ENCODE measurements around the gene SLC1A2.

Gene SLC1A2

DNA sequence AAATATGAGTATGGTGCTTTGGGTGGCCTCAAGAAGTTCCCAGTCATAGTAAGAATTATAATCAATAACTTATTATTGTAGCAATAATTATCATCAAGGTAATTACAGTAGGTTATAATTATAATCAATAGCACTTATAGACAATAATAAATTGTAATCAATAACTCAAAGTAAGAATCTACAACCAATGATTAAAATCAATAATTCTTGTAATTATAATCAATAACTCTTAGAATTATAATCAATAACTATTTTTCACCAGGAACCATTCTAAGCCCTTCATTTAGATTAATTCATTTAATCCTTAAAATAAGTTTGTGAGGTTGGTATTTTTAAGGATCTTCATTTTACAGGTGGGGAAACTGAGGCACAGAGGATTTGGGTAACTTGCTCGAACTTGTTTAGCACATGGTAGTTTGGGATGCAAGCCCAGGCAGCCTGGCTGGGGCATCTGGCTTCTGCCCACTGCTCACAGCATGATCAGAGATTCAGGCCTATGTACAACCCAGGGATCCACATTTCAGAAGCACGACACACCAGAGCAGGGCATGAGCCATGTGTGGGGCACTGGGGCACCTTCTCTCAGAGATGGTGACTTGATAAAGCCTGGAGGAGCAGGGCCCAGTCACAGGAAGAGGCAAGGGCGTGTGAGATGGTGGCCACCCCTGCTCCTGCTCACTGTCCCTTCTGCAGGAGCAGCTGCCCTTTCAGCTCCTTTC lies 46.6 kb downstream of the SLC1A2 start:
- no peaks in the 10 kb centered on the region for H3F3A ChIP-seq (ENCODE audit: insufficient read depth)
- no peaks in the 10 kb centered on the region for H3K79me2 ChIP-seq (ENCODE audit: insufficient read depth, low read length)
- no peak overlapping the region for H3K4me3 ChIP-seq (ENCODE audit: insufficient read depth, low read length, poor library complexity, severe bottlenecking)
- no peaks in the 10 kb centered on the region for H4K20me1 ChIP-seq (ENCODE audit: low read depth, low read length)
- TF ChIP-seq, protein P1, sequence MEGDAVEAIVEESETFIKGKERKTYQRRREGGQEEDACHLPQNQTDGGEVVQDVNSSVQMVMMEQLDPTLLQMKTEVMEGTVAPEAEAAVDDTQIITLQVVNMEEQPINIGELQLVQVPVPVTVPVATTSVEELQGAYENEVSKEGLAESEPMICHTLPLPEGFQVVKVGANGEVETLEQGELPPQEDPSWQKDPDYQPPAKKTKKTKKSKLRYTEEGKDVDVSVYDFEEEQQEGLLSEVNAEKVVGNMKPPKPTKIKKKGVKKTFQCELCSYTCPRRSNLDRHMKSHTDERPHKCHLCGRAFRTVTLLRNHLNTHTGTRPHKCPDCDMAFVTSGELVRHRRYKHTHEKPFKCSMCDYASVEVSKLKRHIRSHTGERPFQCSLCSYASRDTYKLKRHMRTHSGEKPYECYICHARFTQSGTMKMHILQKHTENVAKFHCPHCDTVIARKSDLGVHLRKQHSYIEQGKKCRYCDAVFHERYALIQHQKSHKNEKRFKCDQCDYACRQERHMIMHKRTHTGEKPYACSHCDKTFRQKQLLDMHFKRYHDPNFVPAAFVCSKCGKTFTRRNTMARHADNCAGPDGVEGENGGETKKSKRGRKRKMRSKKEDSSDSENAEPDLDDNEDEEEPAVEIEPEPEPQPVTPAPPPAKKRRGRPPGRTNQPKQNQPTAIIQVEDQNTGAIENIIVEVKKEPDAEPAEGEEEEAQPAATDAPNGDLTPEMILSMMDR (IDR thresholded peaks at IDR 0.05; ENCODE audit: insufficient read depth, low read length, poor library complexity, severe bottlenecking): no peak
- TF ChIP-seq EZH2phosphoT487 (conservative IDR thresholded peaks at IDR 0.05; ENCODE audit: low read length): no peak
- H3K27me3 ChIP-seq (ENCODE audit: low read length): no peaks in the 10 kb centered on the region
- H3K9me2 ChIP-seq (replicated peaks; ENCODE audit: insufficient read depth, low read length): no peaks in the 10 kb centered on the region
- H3K36me3 ChIP-seq (ENCODE audit: low read length): no peaks in the 10 kb centered on the region
- H3K27ac ChIP-seq (ENCODE audit: low read depth, low read length): no peak overlapping the region
- H2AFZ ChIP-seq (ENCODE audit: low read depth, low read length, severe bottlenecking): no peak overlapping the region
- H3K9ac ChIP-seq (ENCODE audit: low read length): no peak overlapping the region
- H3K9me3 ChIP-seq (ENCODE audit: insufficient read depth, low read length): no peaks in the 10 kb centered on the region
- H3K4me2 ChIP-seq (ENCODE audit: low read depth, low read length, poor library complexity, severe bottlenecking): no peak overlapping the region

DNA sequence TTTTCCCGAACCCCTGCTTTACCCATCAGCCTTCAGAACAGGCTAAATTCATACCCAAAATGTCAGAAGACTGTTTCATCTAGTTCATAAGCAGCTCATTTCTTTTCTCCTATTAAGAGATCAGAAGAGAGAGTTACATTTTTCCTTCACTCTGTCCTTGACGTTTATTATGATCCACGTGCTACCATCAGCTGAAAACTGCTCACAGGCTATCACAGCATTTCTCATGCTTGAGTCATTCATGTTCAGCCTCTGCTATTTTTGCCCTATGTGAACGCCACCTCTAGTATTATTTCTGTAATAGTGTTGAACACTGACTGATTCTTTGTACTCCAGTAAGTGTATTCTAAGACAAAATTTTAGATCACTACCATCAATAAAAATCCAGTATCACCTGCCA lies 51.9 kb downstream of the SLC1A2 start:
- H2AFZ ChIP-seq (ENCODE audit: low read depth, low read length, severe bottlenecking): no peak overlapping the region
- TF ChIP-seq, protein P1 (IDR thresholded peaks at IDR 0.05; ENCODE audit: insufficient read depth, low read length, poor library complexity, severe bottlenecking): no peak
- TF ChIP-seq EZH2phosphoT487 (conservative IDR thresholded peaks at IDR 0.05; ENCODE audit: low read length): no peak
- H3K27ac ChIP-seq (ENCODE audit: low read depth, low read length): no peak overlapping the region

DNA sequence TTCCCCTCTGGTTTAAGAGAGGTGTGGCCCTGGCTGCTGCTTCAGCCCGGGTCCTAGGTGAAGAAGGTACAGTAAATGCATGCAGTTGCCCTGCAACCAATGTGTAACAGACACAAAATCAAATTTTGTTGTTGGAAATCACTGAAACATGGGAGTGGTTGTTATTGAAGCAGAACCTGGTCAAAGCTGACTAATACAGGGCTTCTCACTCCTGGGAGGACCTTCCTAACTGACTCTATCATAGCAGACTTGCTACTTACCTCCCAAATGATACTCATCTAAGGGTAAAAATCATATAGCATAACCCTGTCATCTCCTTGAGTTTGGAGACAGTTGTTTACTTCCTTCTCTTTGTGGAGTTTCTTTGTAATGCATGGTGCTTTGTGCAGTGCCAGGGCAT lies 52.6 kb downstream of the SLC1A2 start:
- no peak overlapping the region for H2AFZ ChIP-seq (ENCODE audit: low read depth, low read length, severe bottlenecking)
- no peaks in the 10 kb centered on the region for H3K36me3 ChIP-seq (ENCODE audit: low read length)
- H3K4me3 ChIP-seq (ENCODE audit: insufficient read depth, low read length, poor library complexity, severe bottlenecking): no peak overlapping the region
- H3K4me2 ChIP-seq (ENCODE audit: low read depth, low read length, poor library complexity, severe bottlenecking): no peak overlapping the region
- no peaks in the 10 kb centered on the region for H3K27me3 ChIP-seq (ENCODE audit: low read length)
- no peaks in the 10 kb centered on the region for H3F3A ChIP-seq (ENCODE audit: insufficient read depth)
- H3K79me2 ChIP-seq (ENCODE audit: insufficient read depth, low read length): no peaks in the 10 kb centered on the region
- no peaks in the 10 kb centered on the region for H3K9me3 ChIP-seq (ENCODE audit: insufficient read depth, low read length)
- TF ChIP-seq EZH2phosphoT487 (conservative IDR thresholded peaks at IDR 0.05; ENCODE audit: low read length): no peak
- TF ChIP-seq, protein P1 (IDR thresholded peaks at IDR 0.05; ENCODE audit: insufficient read depth, low read length, poor library complexity, severe bottlenecking): no peak
- no peaks in the 10 kb centered on the region for H4K20me1 ChIP-seq (ENCODE audit: low read depth, low read length)
- H3K9ac ChIP-seq (ENCODE audit: low read length): no peak overlapping the region
- H3K9me2 ChIP-seq (replicated peaks; ENCODE audit: insufficient read depth, low read length): no peaks in the 10 kb centered on the region
- H3K27ac ChIP-seq (ENCODE audit: low read depth, low read length): no peak overlapping the region

More for the DNA sequence above, 51.9 kb downstream of the SLC1A2 start:
- no peaks in the 10 kb centered on the region for H3K9me2 ChIP-seq (replicated peaks; ENCODE audit: insufficient read depth, low read length)
- H3K9me3 ChIP-seq (ENCODE audit: insufficient read depth, low read length): no peaks in the 10 kb centered on the region
- H3K9ac ChIP-seq (ENCODE audit: low read length): no peak overlapping the region
- no peaks in the 10 kb centered on the region for H3K36me3 ChIP-seq (ENCODE audit: low read length)
- H3K79me2 ChIP-seq (ENCODE audit: insufficient read depth, low read length): no peaks in the 10 kb centered on the region
- no peak overlapping the region for H3K4me3 ChIP-seq (ENCODE audit: insufficient read depth, low read length, poor library complexity, severe bottlenecking)
- H3K27me3 ChIP-seq (ENCODE audit: low read length): no peaks in the 10 kb centered on the region
- H3K4me2 ChIP-seq (ENCODE audit: low read depth, low read length, poor library complexity, severe bottlenecking): no peak overlapping the region
- no peaks in the 10 kb centered on the region for H4K20me1 ChIP-seq (ENCODE audit: low read depth, low read length)
- no peaks in the 10 kb centered on the region for H3F3A ChIP-seq (ENCODE audit: insufficient read depth)
